ENCODE measurements around the gene CRYGD. TPM values are rescaled to one million over a fixed set of nuclear protein-coding genes. Genes with fewer than 3 reads are reported as not detected.

CRYGD gene
- total RNA-seq = not detected in 2 replicates

DNA sequence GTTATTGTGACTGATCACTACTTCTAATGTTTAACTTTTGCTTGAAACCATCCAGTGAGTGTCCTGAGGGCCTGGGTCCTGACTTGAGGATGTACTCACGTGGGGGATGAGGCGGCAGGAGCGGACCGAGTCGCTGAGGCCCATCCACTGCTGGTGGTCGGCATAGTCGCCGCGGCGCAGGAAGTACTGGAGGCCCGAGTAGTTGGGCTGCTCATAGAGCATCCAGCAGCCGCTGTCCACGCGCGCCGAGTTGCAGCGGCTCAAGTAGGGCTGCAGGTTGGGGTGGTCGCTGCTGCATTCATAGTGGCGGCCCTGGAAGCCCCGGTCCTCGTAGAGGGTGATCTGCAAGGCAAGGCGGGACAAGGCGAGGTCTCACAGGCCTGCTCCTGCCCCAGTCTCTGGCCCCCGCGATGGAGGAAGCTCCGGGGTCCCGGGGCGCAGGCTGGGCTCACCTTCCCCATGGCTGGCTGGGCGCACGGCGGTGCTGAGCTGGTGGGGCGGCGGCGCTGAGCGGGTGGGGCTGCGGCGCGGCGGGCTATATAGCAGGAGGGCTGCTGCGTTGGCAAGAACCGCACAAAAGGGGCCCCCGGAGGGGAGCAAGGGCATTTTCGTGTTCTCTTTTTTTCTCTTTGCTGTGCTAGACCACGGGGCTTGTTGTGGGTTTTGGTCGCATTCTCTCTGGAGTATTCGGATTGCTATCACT is at the start of gene CRYGD:
Gene CRYGD (minus strand): TSS at position 512 of the 703 bp plus-strand sequence. CDS start 51 bp downstream, at position 461.

DNA sequence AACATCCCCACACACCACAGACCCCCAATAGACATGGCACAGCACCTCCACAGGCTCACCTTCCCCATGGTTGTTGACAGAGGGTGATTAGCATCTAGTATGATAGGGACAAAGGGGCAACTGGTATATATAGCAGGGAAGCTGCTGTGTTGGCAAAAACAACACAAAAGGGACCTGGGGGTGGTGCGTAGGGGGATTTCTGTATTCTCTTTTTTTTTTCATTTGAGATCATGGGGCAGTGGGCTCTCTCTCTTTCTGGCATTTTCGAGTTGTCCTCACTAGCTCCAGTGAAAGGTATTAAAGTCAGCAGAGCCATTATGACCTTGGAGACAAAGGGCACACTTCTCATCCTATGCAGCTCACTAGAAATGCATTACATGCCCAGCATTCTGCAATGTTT is 39.2 kb upstream of the CRYGD start, which contains the start of gene CRYGA:
Gene CRYGA (minus strand): TSS at position 101 of the 400 bp plus-strand sequence. CDS start 33 bp downstream, at position 68.

DNA sequence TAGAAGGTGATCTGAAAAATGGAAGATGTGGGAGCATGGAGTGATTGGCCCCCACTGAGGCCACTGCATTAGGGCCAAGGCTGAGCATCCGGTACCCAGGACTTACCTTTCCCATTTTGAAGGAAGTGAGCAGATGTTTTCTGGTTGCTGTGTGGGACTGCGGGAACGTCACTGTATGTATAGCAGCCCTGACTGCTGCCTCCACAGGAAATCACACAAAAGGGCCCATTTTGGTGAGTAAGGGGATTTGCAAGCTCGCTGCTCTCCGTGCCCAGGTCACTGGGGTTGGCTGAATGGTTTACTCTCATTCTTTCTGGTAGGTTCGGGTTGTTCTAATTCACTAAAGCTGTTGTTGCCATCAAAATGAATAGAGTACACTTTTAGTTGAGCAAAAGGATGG is 21.7 kb upstream of the CRYGD start, which contains the start of gene CRYGB:
Gene CRYGB (minus strand): TSS at position 153 of the 400 bp plus-strand sequence. CDS start 38 bp downstream, at position 115.

DNA sequence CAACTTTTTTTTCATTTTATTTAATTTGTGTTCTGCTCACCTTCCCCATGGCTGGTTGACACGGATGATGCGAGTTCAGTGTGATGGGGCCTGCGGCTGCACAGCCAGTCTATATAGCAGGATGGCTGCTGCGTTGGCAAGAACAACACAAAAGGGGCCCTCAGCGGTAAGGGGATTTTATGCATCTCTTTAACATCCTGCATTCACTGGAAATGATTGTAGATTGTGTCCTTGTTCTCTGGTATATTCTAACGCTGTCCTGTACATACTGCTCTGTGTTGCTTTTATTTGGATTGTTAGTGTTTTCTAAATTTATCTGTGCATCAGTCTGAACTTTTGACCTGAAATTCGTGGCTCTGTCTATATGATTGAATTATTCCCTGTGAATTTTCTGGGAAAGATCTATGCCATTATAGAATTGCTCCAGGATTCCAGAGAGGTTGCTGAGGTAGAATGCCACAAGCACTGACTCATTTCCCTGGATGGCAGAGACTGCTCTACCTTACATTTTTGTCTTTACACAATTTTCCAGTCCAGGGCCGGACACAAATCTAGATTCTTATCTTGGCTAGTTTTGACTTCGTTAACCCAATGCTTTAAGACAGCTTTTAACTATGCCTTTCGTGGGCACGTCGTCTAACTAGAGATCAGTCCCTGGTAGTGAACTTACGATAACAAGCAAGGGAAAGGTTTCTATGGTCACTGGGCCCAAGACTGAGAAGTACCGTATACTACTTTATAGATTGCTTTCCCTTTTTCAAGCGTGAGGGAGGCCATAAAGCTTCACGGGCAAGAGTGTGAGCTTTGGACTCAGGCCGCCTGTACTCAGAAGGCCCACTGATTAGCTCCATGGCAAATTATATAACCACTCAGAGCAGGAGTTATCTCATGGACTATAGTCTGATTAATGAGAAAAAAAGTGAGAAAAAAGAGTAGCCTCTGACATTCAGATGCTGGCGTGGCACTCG is 5.7 kb upstream of the CRYGD start, which contains the start of gene CRYGC:
Gene CRYGC (minus strand): TSS at position 85 of the 968 bp plus-strand sequence. CDS start 36 bp downstream, at position 49.

Other genes starting within 250 kb of the CRYGD start
- gene PLEKHM3, start 99.0 kb downstream of the CRYGD start, total RNA-seq = 6.1 and 8.4 TPM in 2 replicates
- gene CRYGC, start 5.3 kb upstream of the CRYGD start, total RNA-seq = not detected in 2 replicates
- gene CRYGB, start 21.6 kb upstream of the CRYGD start, total RNA-seq = not detected in 2 replicates
- not detected in 2 replicates for gene CRYGA, start 39.1 kb upstream of the CRYGD start, total RNA-seq
- not detected in 2 replicates for gene C2orf80, start 65.5 kb upstream of the CRYGD start, total RNA-seq
- 50.9 and 57.2 TPM in 2 replicates for gene IDH1, start 130.5 kb upstream of the CRYGD start, total RNA-seq
- gene PIKFYVE, start 141.7 kb upstream of the CRYGD start, total RNA-seq = 14.2 and 15.6 TPM in 2 replicates

Data from cardiac ventricle fibroblast (primary cell).